Hepatic stellate cell (primary cell): ENCODE measurements around the gene CRYGA.
"Not testable (repeated sequence)": the region's sequence is repeated elsewhere in the genome, so short reads cannot be mapped to it uniquely, and the experiment has no call there.

ENCODE experiments used
- DNase-seq: peaks from one replicate; pipeline ENCODE4 v3.0.0; 2011; ENCODE audit warnings: low spot score

Gene CRYGA

DNA sequence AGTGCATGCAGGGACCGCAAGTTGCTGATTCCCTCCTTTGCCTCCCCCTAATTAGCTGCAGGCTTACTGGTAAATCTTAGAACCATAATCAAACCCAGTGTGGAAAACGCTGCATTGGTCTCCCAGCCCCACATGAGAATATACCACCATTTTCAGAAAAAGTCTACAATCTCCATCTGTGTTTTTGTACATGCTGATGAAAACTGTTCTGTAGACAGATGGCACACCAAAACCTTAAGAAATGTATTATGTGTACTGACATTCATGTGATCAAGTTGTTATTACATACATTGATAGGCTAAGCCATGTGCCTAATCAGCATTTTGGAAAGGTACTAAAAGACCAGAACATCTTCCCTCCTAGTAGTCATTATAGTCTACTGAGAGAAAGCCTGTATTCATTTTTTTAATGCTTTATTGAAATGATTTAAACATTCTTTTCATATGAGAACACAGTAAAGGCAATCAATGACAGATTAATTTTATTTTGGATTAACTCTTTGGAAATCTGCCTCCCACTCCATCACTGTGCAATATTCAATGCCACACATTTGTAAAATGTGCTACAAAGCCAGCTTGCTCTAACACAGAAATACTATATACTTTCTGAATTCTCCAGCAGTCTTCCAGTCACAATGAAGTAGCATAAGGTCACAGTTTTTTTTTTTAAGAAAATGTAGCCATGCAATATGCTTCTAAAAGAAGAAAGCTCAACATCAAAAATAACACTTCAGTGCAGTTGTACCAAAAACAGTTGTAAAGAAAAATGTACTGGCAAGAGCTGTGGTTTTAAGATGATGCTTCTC, 1.8 kb upstream of the CRYGA start:
- no peak for DNase-seq

DNA sequence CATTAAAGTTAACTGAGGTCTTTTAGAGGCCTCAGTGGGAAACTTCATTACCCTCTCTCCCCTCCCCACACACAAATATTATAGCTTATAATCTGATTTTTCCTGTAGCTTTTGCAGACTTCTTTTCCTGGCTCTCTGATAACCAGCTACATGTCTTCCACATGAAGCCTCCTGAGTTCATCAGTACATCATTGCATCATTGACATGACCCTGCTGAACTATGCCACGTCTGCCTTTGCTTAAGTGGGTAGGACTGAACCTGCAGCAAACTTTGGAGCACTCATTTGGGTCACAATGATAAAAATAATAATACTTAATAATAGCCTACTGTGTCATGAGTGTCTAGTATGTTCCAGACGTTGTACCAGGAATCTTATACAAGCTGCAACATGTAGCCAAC, 7.0 kb downstream of the CRYGA start:
- no peak for DNase-seq

DNA sequence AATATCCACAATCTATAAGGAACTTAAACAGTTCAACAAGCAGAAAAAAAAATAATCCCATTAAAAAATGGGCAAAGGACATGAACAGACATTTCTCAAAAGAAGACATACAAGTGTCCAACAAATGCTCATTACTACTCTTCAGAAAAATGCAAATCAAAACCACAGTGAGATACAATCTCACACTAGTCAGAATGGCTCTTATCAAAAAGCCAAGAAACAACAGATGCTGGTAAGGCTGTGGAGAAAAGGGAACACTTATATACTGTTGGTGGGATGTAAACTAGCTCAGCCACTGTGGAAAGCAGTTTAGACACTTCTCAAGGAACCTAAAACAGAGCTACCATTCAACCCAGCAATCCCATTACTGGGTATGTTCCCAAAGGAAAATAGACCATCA, 10.2 kb downstream of the CRYGA start:
- no peak for DNase-seq

DNA sequence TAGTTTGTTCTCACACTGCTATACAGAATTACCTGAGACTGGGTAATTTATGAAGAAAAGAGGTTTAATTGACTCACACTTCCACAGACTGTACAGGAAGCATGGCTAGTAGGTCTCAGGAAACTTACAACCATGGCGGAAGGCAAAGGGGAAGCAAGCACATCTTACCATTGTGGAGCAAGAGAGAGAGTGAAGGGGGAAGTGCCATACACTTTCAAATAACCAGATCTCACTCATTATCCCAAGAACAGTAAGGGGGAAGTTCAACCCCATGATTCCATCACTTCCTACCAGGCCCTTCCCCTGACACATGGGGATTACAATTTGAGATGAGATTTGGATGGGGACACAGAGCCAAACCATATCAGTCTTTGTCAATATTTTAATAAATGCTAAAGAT, 12.4 kb downstream of the CRYGA start:
- no peak for DNase-seq

DNA sequence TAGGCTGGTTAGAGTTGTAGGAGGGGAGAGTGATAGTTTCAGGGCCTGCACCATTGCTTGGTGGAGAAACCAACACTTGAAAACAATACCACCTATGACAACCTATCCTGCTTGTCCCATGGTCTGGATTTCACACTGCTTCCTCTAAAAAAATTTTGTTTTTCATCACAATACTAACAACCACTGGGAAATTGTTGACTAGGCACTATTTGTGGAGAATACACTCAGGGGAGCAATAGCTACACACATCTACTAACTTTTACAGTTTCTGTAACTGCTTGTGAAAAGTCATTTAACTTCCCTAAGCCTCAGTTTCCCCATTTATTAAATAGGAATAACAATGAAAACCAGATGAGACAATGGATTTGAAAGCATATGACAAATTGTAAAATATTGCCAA, 13.3 kb downstream of the CRYGA start:
- DNase-seq = no peak

DNA sequence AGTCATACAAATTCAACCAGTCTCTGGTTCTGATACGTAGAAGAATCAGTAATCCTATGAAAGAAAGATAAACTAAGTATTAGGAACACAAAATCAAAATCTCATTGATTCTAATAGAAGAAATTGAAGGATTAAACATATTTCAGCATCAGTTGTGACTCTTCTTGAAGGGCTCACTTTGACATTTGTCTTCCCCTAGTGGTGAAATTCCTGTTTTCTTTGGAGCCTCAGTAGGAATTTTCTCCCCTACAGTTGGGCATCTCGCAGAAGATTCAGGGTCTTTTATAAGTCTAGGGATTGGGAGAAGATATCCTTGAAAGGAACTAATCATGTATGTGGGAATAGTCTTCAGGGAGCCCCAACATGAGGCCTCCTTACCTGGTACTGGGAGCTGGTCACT, 14.6 kb downstream of the CRYGA start:
- DNase-seq = no peak

DNA sequence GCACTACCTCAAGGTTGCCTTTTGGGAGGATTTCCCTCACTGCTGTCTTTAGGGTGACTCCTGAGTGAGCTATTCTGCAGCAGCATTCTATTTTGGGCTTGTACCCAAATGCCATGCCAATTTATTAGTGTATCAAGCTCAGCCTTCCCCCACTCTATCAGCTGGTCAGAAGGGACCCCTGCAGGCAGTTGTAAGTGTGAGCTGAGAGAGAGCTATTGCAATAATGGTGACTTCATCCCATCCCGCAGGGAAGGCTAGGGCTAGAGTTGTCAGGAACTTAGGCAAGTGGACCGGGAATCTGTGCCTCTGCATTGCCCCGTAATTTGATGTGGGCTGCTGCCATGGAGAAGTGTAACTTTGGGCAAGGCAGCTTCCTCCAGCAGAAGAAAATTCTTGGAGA, 15.6 kb downstream of the CRYGA start:
- no peak for DNase-seq

DNA sequence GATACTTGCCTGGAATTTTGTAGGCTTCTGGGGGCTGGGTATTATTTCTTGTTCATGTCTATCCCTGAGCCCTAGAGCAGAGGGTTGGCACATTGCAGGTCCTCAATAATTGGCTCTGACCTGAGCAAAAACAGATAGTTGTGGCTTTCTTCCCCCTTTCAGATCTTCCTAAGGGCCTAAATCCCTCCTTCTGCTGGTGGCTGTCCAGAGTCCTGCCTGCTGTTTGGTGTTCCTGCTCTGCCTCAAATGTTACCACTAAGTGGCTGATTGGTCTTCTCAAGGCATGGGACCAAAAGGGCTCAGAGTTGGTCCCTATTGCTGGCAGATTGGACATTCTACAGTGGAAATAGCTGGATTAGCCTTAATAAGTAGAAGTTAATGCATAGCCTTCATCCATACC, 16.4 kb downstream of the CRYGA start:
- DNase-seq = no peak

DNA sequence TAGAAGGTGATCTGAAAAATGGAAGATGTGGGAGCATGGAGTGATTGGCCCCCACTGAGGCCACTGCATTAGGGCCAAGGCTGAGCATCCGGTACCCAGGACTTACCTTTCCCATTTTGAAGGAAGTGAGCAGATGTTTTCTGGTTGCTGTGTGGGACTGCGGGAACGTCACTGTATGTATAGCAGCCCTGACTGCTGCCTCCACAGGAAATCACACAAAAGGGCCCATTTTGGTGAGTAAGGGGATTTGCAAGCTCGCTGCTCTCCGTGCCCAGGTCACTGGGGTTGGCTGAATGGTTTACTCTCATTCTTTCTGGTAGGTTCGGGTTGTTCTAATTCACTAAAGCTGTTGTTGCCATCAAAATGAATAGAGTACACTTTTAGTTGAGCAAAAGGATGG, 17.4 kb downstream of the CRYGA start, which contains the start of gene CRYGB:
Gene CRYGB (minus strand): TSS at position 153 of the 400 bp plus-strand sequence. CDS start 38 bp downstream, at position 115.
- DNase-seq = no peak

DNA sequence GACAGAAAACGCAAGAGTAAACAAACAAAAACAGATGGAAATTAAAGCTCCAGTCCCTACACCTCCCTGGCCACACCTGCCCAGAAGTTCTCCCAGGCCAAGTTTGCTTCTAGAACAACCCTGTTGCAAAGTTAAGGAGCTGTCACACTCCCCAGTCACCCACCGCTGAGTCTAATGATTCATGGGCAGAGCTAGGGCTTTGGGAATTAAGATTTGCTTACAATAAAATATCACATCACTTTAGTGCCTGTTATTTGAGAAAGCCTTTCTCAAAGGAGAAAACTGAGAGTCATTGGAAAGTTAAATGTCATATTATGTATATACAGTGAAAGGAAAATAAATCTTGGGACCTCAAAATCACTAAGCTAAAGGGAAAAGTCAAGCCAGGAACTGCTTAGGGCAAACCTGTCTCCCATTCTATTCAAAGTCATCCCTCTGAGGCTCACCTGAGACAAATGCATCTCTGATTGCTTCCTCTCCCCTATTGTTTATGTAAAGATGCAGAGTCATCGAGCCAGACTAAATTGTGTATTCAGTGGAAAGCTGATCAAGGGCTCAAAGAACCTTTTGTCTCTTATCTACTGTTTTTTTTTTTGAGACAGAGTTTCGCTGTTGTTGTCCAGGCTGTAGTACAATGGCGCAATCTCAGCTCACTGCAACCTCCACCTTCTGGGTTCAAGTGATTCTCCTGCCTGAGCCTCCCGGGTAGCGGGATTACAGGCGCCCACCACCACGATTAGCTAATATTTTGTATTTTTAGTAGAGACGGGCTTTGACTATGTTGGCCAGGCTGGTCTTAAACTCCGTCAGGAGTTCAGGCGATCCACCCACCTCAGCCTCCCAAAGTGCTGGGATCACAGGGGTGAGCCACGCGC, 20.2 kb downstream of the CRYGA start:
- DNase-seq = no peak

DNA sequence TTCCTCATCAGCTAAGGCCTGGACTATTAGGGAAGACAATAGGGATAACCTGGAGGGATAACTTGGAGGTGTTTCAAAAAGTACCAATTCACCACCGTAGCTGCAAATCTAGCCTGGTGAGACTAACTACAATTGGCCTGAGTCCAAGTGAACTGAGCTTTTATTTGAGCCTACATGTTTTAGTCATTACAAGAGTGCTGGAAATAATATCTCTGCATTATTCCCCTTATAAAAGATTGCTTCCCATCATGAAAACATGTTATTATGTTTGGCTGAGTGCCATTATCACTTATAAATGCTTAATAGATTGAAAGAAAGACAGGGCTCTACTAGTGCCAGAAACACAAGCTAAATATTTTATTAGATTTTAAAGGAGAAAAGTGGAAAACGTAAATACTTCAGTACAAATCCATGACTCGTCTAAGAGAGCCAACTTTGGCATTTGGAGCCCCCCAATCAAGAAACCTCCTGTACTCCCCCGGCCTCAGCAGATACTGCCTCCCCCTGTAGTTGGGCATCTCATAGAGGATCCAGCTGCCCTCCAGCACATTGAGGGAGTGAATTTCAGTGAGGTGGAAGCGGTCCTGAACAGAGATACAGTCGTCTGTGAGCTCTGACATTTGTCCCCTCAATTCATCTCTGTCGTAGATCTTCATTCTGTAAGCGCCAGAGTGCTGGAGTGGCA, 21.0 kb downstream of the CRYGA start:
- DNase-seq = no peak

DNA sequence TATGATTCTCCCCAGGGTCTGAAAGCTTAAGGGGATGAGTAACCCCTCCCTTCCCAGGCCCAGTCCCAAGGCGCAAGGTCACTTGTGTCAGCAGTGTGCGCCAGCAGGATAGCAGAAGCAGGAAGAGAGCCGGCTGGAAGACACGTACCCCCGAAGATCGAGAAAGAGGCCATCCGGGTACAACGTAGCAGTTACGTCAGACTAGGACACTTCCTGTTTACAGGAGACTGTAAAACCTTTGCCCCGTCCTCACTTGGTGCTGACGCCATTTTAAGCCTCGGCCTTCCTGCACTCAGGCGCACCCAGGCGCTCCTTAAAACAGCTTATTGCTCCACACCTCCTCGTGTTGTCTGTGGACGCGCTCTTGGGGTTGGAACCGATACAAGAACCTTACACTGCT, 23.9 kb downstream of the CRYGA start:
- DNase-seq = no peak

DNA sequence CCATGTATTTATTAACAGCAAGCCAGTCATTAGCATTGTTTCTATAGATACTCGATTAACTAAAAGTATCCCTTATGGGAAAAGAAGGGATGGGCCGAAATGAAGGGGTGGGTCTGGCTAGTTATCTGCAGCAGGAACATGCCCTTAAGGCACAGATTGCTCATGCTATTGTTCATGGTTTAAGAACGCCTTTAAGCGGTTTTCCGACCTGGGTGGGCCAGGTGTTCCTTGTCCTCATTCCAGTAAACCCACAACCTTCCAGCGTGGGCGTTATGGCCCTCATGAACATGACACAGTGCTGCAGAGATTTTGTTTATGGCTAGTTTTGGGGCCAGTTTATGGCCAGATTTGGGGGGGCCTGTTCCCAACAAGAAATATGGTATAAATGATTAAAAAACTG, 25.1 kb downstream of the CRYGA start:
- DNase-seq = not testable (repeated sequence)

DNA sequence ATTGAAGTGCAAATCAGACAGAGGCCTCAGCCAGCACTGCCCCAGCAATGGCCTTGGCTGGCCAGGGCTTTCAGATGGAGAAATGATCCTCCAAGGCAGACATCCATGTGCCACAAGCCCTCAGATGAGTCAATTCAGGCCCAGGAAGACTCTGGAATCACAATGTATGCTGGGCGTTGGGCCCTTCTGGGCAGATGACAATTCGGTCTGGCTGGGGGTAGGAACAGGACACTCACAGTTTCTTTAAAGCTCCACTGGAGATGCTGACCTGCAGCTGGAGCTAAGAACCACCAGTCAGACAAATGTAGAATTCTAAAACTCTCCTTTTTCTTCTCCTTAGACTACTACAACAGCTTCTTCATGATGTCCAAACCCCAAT, 26.7 kb downstream of the CRYGA start:
- no peak for DNase-seq

DNA sequence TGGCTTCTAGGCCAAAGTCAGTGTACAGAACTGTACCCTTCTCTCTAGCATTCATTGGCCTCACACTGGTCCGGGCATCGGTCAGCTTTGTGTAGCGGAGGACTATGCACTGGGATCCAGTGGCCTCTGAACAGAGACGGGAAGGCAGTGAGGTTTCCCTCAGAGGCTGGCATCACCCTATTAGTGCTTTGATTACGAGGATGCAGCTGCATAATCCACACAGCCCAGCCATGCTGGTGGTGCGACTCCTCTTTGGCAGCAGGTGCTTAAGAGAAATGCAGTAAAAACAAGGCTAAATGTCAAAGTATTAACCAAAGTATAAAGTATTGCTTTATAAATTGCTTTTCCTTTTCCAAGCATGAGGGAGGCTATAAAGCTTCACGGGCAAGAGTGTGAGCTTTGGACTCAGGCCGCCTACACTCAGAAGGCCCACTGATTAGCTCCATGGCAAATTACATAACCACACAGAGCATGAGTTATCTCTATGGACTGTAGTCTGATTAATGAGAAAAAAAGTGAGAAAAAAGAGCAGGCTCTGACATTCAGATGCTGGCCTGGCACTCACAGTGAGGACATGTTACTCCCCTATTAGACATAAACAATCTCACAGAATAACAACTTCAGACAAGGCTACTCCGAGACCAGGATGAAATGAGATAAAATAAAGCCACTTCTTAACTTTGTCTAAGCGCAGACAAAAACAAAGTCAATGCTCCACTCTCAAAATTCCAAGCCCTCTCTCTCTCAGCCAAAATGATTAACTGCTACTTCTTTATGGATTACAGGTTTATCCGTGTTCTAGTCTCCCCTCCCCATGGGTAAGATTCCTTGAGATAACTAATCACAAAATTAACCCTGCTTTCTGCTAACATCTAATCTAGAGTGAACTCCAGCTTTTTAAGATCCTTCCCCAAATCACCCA, 27.3 kb downstream of the CRYGA start:
- DNase-seq = no peak

DNA sequence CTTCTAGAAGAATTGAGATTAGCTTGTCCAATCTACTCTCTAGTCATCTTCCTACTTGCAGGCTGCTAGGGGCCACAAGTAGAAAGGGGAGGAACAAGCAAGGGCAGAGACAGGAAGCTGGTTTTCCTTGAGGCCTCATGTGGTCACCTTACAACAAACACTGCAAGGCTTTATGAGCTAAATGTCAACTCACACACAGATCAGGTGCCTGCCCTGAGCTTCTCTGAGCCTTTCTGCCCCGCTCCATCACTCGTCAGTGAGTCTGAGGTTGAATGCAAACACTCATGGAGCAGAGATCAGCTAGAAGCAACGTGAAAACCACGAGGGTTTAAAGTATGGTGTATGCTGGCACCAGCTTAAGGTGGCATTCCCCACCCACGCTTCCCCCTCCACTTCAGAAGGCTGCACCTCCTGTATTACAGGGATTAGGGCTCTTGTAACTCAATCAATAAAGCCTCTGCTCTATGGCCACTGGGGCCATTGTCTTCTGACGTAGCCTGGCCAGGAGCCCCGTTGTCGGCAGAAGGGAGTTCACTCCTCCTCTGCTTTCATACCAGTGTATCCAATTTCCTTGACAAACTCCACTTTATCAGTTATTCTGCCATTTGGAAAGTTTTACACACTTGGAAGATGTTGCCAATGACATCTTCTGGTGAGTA, 28.3 kb downstream of the CRYGA start:
- DNase-seq = no peak

DNA sequence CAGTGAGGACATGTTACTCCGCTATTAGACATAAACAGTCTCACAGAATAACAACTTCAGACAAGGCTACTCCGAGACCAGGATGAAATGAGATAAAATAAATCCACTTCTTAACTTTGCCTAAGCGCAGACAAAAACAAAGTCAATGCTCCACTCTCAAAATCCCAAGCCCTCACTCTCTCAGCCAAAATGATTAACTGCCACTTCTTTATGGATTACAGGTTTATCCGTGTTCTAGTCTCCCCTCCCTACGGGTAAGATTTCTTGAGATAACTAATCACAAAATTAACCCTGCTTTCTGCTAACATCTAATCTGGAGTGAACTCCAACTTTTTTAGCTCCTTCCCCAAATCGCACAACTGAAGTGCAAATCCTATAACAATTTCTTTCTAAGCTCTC, 32.7 kb downstream of the CRYGA start:
- no peak for DNase-seq

DNA sequence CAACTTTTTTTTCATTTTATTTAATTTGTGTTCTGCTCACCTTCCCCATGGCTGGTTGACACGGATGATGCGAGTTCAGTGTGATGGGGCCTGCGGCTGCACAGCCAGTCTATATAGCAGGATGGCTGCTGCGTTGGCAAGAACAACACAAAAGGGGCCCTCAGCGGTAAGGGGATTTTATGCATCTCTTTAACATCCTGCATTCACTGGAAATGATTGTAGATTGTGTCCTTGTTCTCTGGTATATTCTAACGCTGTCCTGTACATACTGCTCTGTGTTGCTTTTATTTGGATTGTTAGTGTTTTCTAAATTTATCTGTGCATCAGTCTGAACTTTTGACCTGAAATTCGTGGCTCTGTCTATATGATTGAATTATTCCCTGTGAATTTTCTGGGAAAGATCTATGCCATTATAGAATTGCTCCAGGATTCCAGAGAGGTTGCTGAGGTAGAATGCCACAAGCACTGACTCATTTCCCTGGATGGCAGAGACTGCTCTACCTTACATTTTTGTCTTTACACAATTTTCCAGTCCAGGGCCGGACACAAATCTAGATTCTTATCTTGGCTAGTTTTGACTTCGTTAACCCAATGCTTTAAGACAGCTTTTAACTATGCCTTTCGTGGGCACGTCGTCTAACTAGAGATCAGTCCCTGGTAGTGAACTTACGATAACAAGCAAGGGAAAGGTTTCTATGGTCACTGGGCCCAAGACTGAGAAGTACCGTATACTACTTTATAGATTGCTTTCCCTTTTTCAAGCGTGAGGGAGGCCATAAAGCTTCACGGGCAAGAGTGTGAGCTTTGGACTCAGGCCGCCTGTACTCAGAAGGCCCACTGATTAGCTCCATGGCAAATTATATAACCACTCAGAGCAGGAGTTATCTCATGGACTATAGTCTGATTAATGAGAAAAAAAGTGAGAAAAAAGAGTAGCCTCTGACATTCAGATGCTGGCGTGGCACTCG, 33.4 kb downstream of the CRYGA start, which contains the start of gene CRYGC:
Gene CRYGC (minus strand): TSS at position 85 of the 968 bp plus-strand sequence. CDS start 36 bp downstream, at position 49.
- no peak for DNase-seq

DNA sequence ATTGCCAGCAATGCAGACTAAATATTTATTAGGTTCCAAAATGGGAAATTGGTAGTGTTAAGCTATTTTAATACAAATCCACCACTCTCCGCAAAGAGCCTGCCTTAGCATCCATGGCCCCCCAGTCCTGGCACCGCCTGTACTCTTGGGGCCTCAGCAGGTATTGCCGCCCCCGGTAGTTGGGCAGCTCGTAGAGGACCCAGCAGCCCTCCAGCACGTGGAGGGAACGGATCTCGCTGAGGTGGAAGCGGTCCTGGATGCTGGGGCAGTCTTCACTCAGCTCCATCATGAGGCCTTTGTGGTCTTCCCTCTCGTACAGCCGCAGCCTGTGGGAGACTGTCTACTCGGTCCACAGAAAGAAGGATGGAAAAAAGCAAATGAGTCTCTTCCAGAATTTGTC, 35.3 kb downstream of the CRYGA start:
- DNase-seq = no peak

DNA sequence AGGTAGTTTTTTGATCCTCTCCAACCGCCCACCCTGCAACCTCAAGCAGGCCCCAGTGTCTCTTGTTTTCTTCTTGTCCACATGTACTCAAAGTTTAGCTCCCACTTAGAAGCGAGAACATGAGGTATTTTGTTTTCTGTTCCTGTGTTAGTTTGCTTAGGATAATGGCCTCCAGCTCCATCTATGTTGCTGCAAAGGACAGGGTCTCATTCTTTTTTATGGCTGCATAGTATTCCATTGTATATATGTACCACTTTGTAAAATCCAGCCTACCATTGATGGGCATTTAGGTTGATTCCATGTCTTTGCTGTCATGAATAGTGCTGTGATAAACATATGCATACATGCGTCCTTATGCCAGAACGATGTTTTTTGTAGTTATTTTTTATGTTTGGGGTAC, 36.3 kb downstream of the CRYGA start:
- no peak for DNase-seq
